HG03521 (cell line): ENCODE data around the gene COX8C.
"Not testable (repeated sequence)": the region's sequence is repeated elsewhere in the genome, so short reads cannot be mapped to it uniquely, and the experiment has no call there.

Experiments
- ATAC-seq: cut with Tn5 transposase; IDR thresholded peaks from one replicate; pipeline ENCODE4 v1.9.1; 2021; ENCODE audit warnings: mild to moderate bottlenecking, moderate library complexity; ENCODE audit not compliant: unreplicated experiment

Gene COX8C

GRCh38 chr14:93320489-93320888, 26.5 kb upstream of the COX8C start:
- ATAC-seq, result no peak

GRCh38 chr14:93322929-93323599, 23.9 kb upstream of the COX8C start:
- ATAC-seq, result no peak

- ATAC-seq, result no peak
Observed at GRCh38 chr14:93323600-93324174, 23.3 kb upstream of the COX8C start.

GRCh38 chr14:93326196-93326595, 20.8 kb upstream of the COX8C start:
- no peak for ATAC-seq

GRCh38 chr14:93328546-93328945, 18.4 kb upstream of the COX8C start:
- ATAC-seq, result no peak

- ATAC-seq, result no peak
Observed at GRCh38 chr14:93329965-93330608, 16.9 kb upstream of the COX8C start.

GRCh38 chr14:93330609-93331000, 16.4 kb upstream of the COX8C start:
- no peak for ATAC-seq

- ATAC-seq, result no peak
Observed at GRCh38 chr14:93331002-93331727, 15.8 kb upstream of the COX8C start.

- ATAC-seq, result no peak
Observed at GRCh38 chr14:93331728-93332396, 15.1 kb upstream of the COX8C start.

GRCh38 chr14:93332397-93332852, 14.6 kb upstream of the COX8C start:
- ATAC-seq, result peak; percentile 54

- ATAC-seq, result peak; percentile 84
Observed at GRCh38 chr14:93332853-93333630, 13.9 kb upstream of the COX8C start, which contains the start of gene BTBD7. Gene BTBD7, minus strand, starts transcription at chr14:93333036. Its CDS starts 36,985 bp downstream, at chr14:93296051.

- ATAC-seq, result no peak
Observed at GRCh38 chr14:93333631-93334103, 13.3 kb upstream of the COX8C start.

- ATAC-seq, result no peak
Observed at GRCh38 chr14:93337143-93337753, 9.7 kb upstream of the COX8C start.

- no peak for ATAC-seq
Observed at GRCh38 chr14:93337884-93338283, 9.1 kb upstream of the COX8C start.

- ATAC-seq, result no peak
Observed at GRCh38 chr14:93343266-93343665, 3.7 kb upstream of the COX8C start.

GRCh38 chr14:93343797-93344196, 3.2 kb upstream of the COX8C start:
- no peak for ATAC-seq

GRCh38 chr14:93347850-93348249, 868 bp downstream of the COX8C start:
- ATAC-seq, result no peak

- ATAC-seq, result no peak
Observed at GRCh38 chr14:93348292-93348691, 1.3 kb downstream of the COX8C start.

- not testable (repeated sequence) for ATAC-seq
Observed at GRCh38 chr14:93354873-93355272, 7.9 kb downstream of the COX8C start.
